Glutamatergic neuron (in vitro differentiated cells): ENCODE results near the gene RIPOR3. TPM values are rescaled to one million over a fixed set of nuclear protein-coding genes. Genes with fewer than 3 reads are reported as not detected.

ENCODE experiments used
- DNase-seq: peaks from one replicate; pipeline ENCODE4 v3.0.0; 2022
- H3K27ac Mint-ChIP-seq: one replicate; pipeline ENCODE4 v1.8.0; 2020; ENCODE audit warnings: mild to moderate bottlenecking, mixed read lengths, inconsistent platforms; ENCODE audit not compliant: unreplicated experiment
- H3K27me3 Mint-ChIP-seq: one replicate; pipeline ENCODE4 v1.8.0; 2020; ENCODE audit warnings: mild to moderate bottlenecking, moderate library complexity, mixed read lengths, inconsistent platforms; ENCODE audit not compliant: unreplicated experiment
- H3K36me3 Mint-ChIP-seq: one replicate; pipeline ENCODE4 v1.8.0; 2020; ENCODE audit warnings: mild to moderate bottlenecking, mixed read lengths, inconsistent platforms; ENCODE audit not compliant: unreplicated experiment
- H3K4me1 Mint-ChIP-seq: one replicate; pipeline ENCODE4 v1.8.0; 2020; ENCODE audit warnings: mild to moderate bottlenecking, low read depth, mixed read lengths, inconsistent platforms; ENCODE audit not compliant: unreplicated experiment
- H3K4me3 Mint-ChIP-seq: one replicate; pipeline ENCODE4 v1.8.0; 2020; ENCODE audit warnings: mild to moderate bottlenecking, mixed read lengths, inconsistent platforms; ENCODE audit not compliant: unreplicated experiment
- H3K9me3 Mint-ChIP-seq: one replicate; pipeline ENCODE4 v1.8.0; 2020; ENCODE audit warnings: mild to moderate bottlenecking, moderate library complexity, mixed read lengths, inconsistent platforms; ENCODE audit not compliant: unreplicated experiment
- CTCF ChIP-seq: fragments of 200-600 bp; sonication (generic); IDR thresholded peaks from one replicate; pipeline ENCODE4 v1.5.0; 2021; ENCODE audit not compliant: partially characterized antibody, unreplicated experiment
- total RNA-seq: library from RNA; stranded (reverse); fragmentation: NEBNext Ultra II Directional; extraction: Animal tissue kit (Norgen Biotek cat#: 25700); gene quantifications from one replicate; pipeline ENCODE4 v1.2.1, GENCODE V29; 2021; ENCODE audit not compliant: unreplicated experiment

Gene RIPOR3
- total RNA-seq, 1 donor from 2014 or later, result not detected

- no peak for DNase-seq
- Mint-ChIP-seq H3K36me3 (no peaks in the 10 kb centered on the region), H3K27me3 (peaks cover 8% of the 10 kb centered on the region), H3K27ac (no peak overlapping the region), H3K4me3 (no peak overlapping the region), H3K9me3 (no peaks in the 10 kb centered on the region), H3K4me1 (peaks cover 10% of the 10 kb centered on the region)
- TF ChIP-seq CTCF, result no peak
Observed at GRCh38 chr20:50577175-50578018, 113.9 kb downstream of the RIPOR3 start.

- no peaks in the 10 kb centered on the region for H3K36me3 Mint-ChIP-seq
- H3K4me3 Mint-ChIP-seq, result no peak overlapping the region
- H3K27me3 Mint-ChIP-seq, result peaks cover 8% of the 10 kb centered on the region
- peak; percentile 44 for TF ChIP-seq CTCF
- no peaks in the 10 kb centered on the region for H3K9me3 Mint-ChIP-seq
- DNase-seq, result peak; percentile 71
- H3K27ac Mint-ChIP-seq, result no peak overlapping the region
- peaks cover 14% of the 10 kb centered on the region for H3K4me1 Mint-ChIP-seq
Observed at GRCh38 chr20:50575865-50576720, 115.2 kb downstream of the RIPOR3 start.

- DNase-seq, result no peak
- no peaks in the 10 kb centered on the region for H3K9me3 Mint-ChIP-seq
- H3K4me1 Mint-ChIP-seq, result peaks cover 14% of the 10 kb centered on the region
- TF ChIP-seq CTCF, result no peak
- no peak overlapping the region for H3K27ac Mint-ChIP-seq
- H3K4me3 Mint-ChIP-seq, result no peak overlapping the region
- H3K27me3 Mint-ChIP-seq, result peaks cover 6% of the 10 kb centered on the region
- H3K36me3 Mint-ChIP-seq, result no peaks in the 10 kb centered on the region
Observed at GRCh38 chr20:50574586-50574985, 116.8 kb downstream of the RIPOR3 start.

GRCh38 chr20:50574108-50574507, 117.2 kb downstream of the RIPOR3 start:
- H3K27me3 Mint-ChIP-seq, result peaks cover 6% of the 10 kb centered on the region
- no peak for TF ChIP-seq CTCF
- no peak overlapping the region for H3K4me3 Mint-ChIP-seq
- H3K9me3 Mint-ChIP-seq, result no peaks in the 10 kb centered on the region
- no peak overlapping the region for H3K27ac Mint-ChIP-seq
- no peaks in the 10 kb centered on the region for H3K36me3 Mint-ChIP-seq
- peaks cover 14% of the 10 kb centered on the region for H3K4me1 Mint-ChIP-seq
- no peak for DNase-seq
